HG03280 (cell line): ENCODE measurements around the gene TMEM202.
"Not testable (repeated sequence)": the region's sequence is repeated elsewhere in the genome, so short reads cannot be mapped to it uniquely, and the experiment has no call there.

Experiments
- ATAC-seq: cut with Tn5 transposase; IDR thresholded peaks from one replicate; pipeline ENCODE4 v1.9.1; 2021; ENCODE audit warnings: mild to moderate bottlenecking, moderate library complexity; ENCODE audit not compliant: unreplicated experiment

The TMEM202 gene

DNA sequence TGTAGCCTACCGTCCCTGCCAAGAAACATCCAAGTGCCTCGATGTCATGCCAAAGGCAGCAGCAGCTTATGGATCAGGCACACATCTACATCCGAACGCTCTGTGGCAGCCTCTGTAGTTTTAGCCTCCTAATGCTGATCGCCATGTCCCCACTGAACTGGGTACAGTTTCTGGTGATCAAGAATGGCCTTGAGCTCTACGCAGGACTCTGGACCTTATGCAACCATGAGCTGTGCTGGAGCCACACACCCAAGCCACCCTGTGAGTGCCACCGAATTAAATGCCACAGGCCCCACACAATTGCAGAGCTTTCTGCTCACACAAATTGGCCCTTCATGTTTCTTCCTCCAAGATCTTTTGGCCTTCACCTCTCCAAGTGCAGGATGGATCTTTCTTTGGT is 543 bp downstream of the TMEM202 start:
- no peak for ATAC-seq

- ATAC-seq = no peak
These were observed 4.6 kb downstream of the TMEM202 start for GRCh38 chr15:72402726-72403125.

GRCh38 chr15:72404356-72404755 is 6.3 kb downstream of the TMEM202 start:
- no peak for ATAC-seq

- no peak for ATAC-seq
These were observed 6.7 kb downstream of the TMEM202 start for GRCh38 chr15:72404841-72405240.

- no peak for ATAC-seq
These were observed 8.8 kb downstream of the TMEM202 start for GRCh38 chr15:72406936-72407335.

GRCh38 chr15:72411111-72411510 is 13.0 kb downstream of the TMEM202 start:
- ATAC-seq = no peak

GRCh38 chr15:72411544-72411943 is 13.4 kb downstream of the TMEM202 start:
- ATAC-seq = no peak

DNA sequence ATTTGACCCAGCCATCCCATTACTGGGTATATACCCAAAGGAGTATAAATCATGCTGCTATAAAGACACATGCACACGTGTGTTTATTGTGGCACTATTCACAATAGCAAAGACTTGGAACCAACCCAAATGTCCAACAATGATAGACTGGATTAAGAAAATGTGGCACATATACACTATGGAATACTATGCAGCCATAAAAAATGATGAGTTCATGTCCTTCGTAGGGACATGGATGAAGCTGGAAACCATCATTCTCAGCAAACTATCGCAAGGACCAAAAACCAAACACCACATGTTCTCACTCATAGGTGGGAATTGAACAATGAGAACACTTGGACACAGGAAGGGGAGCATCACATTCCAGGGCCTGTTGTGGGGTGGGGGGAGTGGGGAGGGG is 15.2 kb downstream of the TMEM202 start:
- not testable (repeated sequence) for ATAC-seq

GRCh38 chr15:72415304-72415703 is 17.2 kb downstream of the TMEM202 start:
- ATAC-seq = no peak

- not testable (repeated sequence) for ATAC-seq
These were observed 21.7 kb downstream of the TMEM202 start for GRCh38 chr15:72419768-72420167.

DNA sequence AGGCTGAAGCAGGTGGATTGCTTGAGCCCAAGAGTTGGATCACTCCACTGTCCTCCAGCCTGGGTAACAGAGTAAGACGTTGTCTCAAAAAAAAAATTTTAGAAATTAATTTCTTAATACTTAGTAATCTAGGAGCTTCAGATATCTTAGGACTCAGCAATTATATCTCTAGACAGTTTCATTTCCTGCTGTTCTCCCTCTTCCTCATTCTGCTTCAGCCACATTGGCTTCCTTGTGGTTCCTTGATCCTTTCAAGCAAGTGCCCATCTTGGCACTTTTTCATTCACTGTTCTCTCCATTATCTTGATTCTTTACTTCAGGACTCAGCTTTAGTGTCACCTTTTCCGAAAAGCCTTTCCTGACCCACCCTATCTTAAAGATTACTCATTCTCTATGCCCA is 22.5 kb downstream of the TMEM202 start:
- no peak for ATAC-seq

DNA sequence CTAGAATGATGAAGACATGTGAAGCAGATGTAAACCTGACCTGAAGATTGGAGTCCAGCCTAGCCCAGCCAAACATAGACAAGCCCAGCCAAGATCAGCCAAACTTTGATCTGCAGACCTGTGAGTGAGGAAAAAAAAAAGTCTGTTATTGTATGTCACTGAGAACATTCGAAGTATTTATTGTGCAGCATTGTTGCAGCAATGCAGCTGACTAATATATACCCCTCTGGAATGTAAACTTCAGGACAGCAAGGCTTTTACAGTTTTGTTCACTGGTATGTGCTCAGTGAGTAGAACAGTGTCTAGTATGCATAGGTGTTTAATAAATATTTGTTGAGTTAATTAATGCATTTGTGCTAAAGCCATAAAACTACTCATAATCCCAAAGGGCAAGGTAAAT is 23.4 kb downstream of the TMEM202 start:
- ATAC-seq = no peak

DNA sequence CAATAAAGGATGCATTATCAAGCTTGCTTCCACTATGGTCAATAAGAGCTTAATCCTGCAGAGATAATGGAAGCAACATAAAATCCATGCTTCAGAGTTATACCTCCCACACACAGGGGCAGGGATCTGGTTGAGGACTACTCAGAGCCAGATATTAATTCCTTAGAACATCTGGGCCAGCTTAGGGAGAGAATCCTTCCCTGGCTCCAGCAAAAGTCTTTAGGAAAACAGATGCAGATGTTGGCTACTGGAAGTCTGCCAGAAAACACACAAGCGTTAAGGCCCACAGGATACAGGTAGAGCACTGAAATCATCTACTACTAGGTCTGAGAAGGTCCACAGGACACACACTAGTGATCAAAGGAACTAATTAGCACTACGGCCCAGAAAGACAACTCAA is 25.2 kb downstream of the TMEM202 start:
- ATAC-seq = no peak

DNA sequence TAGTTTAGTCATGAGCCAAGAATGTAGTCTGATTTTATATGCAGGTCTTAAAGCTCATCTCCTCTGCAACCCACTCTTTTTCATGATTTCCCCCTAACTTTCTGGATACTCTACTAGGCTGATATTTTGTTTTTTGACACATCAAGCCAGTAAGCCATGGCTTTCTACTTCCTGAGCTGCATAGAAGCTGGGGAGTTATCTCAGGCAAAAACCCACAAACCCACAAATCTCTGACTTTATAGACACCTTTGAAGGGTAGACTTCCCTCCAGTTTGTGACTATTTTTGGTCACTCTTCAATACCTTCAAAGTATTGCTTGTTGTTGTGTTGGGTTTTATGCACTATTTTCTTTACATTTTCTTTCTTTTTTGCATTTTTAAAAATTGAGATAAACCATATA is 28.6 kb downstream of the TMEM202 start:
- ATAC-seq = no peak

DNA sequence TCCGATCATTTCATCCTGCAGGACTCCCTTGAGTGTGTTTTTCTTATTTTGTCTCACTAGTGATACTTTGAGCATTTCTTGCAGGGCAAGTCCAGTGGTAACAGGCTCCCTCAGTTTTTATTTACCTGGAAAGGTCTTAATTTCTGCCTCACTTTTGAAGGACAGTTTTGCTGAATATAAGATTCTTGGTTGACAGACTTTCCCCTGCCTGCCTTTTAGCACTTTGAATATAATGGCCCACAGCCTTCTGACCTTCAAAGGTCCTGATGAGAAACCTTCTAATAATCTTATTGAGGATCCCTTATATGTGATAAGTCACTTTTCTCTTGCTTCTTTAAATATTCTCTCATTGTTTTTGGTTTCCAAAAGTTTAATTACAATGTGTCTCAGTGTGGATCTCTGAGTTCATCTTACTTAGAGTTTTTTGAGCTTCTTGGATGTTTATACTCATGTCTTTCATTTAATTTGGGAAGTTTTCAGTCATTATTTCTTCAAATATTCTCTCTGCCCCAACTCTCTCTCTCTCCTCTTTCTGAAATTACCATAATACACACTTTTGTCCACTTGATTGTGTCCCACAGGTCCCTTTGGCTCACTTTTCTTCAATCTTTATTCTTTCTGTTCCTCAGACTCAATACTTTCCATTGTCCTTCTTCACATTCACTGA is 39.7 kb downstream of the TMEM202 start:
- no peak for ATAC-seq

- not testable (repeated sequence) for ATAC-seq
These were observed 44.7 kb downstream of the TMEM202 start for GRCh38 chr15:72442848-72443247.

DNA sequence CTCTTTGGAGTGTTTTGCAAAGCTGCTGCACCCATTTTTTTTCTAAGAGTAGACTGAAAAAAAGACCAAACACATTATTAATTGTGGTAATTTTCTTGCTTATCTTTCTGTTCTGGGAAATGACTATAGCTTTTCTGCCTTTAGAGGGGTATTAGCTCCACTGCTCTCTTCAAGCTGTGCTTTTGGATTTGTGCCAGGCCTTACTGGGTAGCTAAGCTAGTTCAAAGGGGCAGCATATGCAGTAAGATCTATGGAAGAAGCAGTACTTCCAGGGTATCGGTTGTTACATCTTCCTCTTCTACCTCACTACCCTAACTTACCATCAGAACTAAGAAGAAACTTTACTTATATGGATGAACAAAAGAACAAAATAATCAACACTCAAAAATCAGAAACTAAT is 47.3 kb downstream of the TMEM202 start:
- ATAC-seq = no peak

GRCh38 chr15:72450805-72451204 is 52.7 kb downstream of the TMEM202 start:
- no peak for ATAC-seq

DNA sequence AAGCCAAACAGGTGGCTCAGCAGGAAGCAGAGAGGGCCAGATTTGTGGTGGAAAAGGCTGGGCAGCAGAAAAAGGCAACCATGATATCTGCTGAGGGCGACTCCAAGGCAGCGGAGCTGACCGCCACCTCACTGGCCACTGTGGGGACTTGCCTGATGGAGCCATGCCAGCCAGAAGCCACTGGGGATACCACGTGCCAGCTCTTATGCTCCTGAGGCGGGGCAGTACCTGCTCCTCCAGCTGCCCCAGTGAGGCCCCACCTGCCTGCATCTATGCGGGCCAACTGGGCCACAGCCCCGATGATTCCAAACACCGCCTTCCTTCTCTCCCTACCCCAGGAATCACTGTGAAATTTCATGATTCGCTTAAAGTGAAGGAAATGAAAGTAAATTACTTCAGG is 53.1 kb downstream of the TMEM202 start:
- ATAC-seq = no peak

DNA sequence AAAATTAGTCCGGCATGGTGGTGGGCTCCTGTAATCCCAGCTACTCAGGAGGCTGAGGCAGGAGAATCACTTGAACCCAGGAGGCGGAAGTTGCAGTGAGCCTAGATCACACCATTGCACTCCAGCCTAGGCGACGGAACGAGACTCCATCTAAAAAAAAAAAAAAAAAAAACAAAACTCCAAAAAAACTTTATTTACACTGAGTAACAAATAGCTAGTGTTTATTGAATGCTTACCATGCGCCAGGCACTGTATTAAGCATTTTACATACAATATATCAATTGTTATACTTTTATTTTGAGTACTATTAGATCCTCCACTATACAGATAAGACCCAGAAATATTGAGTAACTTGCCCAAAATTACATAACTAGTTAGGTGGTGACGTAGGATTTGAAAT is 58.6 kb downstream of the TMEM202 start:
- no peak for ATAC-seq
